Panc1 (cell line): Measurements from ENCODE around the gene RIF1. TPM values are rescaled to one million over a fixed set of nuclear protein-coding genes. Genes with fewer than 3 reads are reported as not detected.

Experiments used
- ATAC-seq: fragments of 200-7000 bp; cut with Tn5 transposase; 2 replicates; pipeline ENCODE4 v1.9.1; 2020; ENCODE audit warnings: mild to moderate bottlenecking, moderate library complexity
- BruUV-seq: library from RNA; stranded (reverse); fragments of 400-500 nt; replicated peaks from 2 replicates; lab custom pipeline; 2021; lab: Mats Ljungman, UMichigan
- CTCF ChIA-PET: fragments of 300-600 bp; sonication (Branson Sonifier 250); formaldehyde crosslinking; loops from one replicate; lab custom pipeline; 2022; ENCODE audit warnings: antibody characterized with exemption; lab: Charles Lee
- POLR2A ChIA-PET: fragments of 300-600 bp; sonication (Branson Sonifier 250); formaldehyde crosslinking; loops from one replicate; lab custom pipeline; 2022; ENCODE audit warnings: antibody characterized with exemption; lab: Charles Lee
- DNase-seq: peaks from one replicate; pipeline ENCODE4 v3.0.0-alpha.2; 2010; ENCODE audit warnings: low read depth, low spot score
- H3K27ac ChIP-seq: 2 replicates; pipeline ENCODE4 v1.5.1; 2011; ENCODE audit warnings: mild to moderate bottlenecking, low read length, inconsistent platforms
- H3K27me3 ChIP-seq: fragments of 200-500 bp; sonication (Bioruptor generic); 2 replicates; pipeline ENCODE4 v1.6.0; 2014; ENCODE audit warnings: low read length, inconsistent platforms; ENCODE audit not compliant: control insufficient read depth, insufficient read depth
- H3K36me3 ChIP-seq: fragments of 200-500 bp; sonication (Bioruptor generic); 2 replicates; pipeline ENCODE4 v1.5.1; 2014; ENCODE audit warnings: inconsistent platforms, mild to moderate bottlenecking, low read length, moderate library complexity; ENCODE audit not compliant: control insufficient read depth, insufficient read depth
- H3K4me1 ChIP-seq: 2 replicates; pipeline ENCODE4 v1.5.1; 2011; ENCODE audit warnings: inconsistent platforms, mild to moderate bottlenecking, low read length, moderate library complexity; ENCODE audit not compliant: control insufficient read depth, insufficient read depth
- H3K4me3 ChIP-seq, 2 experiments: 2 replicates each; pipeline ENCODE4 v1.5.1; 2011 to 2012; ENCODE audit warnings: low read depth in 2 of 2, low read length in 2 of 2, mild to moderate bottlenecking in 2 of 2, inconsistent platforms in 1 of 2, moderate library complexity in 1 of 2
- H3K9me3 ChIP-seq: fragments of 200-500 bp; sonication (Bioruptor generic); 2 replicates; pipeline ENCODE4 v1.5.1; 2014; ENCODE audit warnings: low read depth, mild to moderate bottlenecking, inconsistent platforms, low read length, moderate library complexity; ENCODE audit not compliant: control insufficient read depth, insufficient read depth
- POLR2AphosphoS5 ChIP-seq: IDR thresholded peaks from 2 replicates; pipeline ENCODE4 v1.6.1; 2012; ENCODE audit warnings: mild to moderate bottlenecking, low read depth, low read length, moderate library complexity
- SIN3A ChIP-seq: IDR thresholded peaks from 2 replicates; pipeline ENCODE4 v1.6.1; 2012; ENCODE audit warnings: low read depth, mild to moderate bottlenecking, low read length, moderate library complexity, borderline replicate concordance; ENCODE audit not compliant: insufficient read depth
- TCF7L2 ChIP-seq: IDR thresholded peaks from 2 replicates; pipeline ENCODE4 v1.6.1; 2011; ENCODE audit warnings: mild to moderate bottlenecking, low read depth, low read length, inconsistent platforms
- in situ Hi-C: cut with HindIII; loops from 2 replicates; pipeline ENCODE4 v1.10.0; 2016; ENCODE audit warnings: low sequenced_read_pairs, low pct_unique_long_range_greater_than_20kb
- intact Hi-C: fragments of 100-400 bp; cut with micrococcal nuclease; formaldehyde crosslinking; loops from one replicate; pipeline ENCODE4 v1.10.0; 2022; ENCODE audit not compliant: unreplicated experiment
- total RNA-seq: library from RNA; stranded (reverse); gene quantifications from one replicate; pipeline ENCODE4 v1.2.1, GENCODE V29; 2021; ENCODE audit not compliant: unreplicated experiment
- TF ChIP-seq, protein P1 (sequence below): fragments of 450-650 bp; IDR thresholded peaks from 2 replicates; pipeline ENCODE4 v1.5.1; 2017; ENCODE audit warnings: mild to moderate bottlenecking
- TF ChIP-seq, protein P2 (sequence below), 2 experiments: IDR thresholded peaks; 2 replicates each; pipeline ENCODE4 v1.6.1; 2011 to 2012; ENCODE audit warnings: low read depth in 2 of 2, control low read depth in 1 of 2, low read length in 1 of 2, mild to moderate bottlenecking in 1 of 2, moderate library complexity in 1 of 2; ENCODE audit not compliant: insufficient read depth in 1 of 2

The RIF1 gene
- total RNA-seq, 1 experiment from 2014 or later = 57.7 TPM

DNA sequence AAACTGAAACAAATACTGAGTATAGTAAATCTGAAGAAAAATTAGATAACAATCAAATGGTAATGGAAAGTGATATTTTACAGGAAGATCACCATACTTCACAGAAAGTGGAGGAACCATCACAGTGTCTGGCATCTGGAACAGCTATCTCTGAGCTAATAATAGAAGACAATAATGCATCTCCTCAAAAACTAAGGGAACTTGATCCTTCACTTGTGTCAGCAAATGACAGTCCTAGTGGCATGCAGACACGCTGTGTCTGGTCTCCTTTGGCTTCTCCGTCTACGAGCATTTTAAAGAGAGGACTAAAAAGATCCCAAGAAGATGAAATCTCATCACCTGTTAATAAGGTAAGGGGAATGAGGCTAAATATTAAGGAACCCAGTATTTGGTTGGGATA is 56.1 kb downstream of the RIF1 start:
- in situ Hi-C loops (no loop called here), intact Hi-C loops (no loop called here)
- H3K4me3 ChIP-seq = no peak overlapping the region
- no peaks in the 10 kb centered on the region for H3K4me1 ChIP-seq
- H3K9me3 ChIP-seq = no peaks in the 10 kb centered on the region
- DNase-seq (no peak), ATAC-seq (no peak)
- TF ChIP-seq, protein P1, sequence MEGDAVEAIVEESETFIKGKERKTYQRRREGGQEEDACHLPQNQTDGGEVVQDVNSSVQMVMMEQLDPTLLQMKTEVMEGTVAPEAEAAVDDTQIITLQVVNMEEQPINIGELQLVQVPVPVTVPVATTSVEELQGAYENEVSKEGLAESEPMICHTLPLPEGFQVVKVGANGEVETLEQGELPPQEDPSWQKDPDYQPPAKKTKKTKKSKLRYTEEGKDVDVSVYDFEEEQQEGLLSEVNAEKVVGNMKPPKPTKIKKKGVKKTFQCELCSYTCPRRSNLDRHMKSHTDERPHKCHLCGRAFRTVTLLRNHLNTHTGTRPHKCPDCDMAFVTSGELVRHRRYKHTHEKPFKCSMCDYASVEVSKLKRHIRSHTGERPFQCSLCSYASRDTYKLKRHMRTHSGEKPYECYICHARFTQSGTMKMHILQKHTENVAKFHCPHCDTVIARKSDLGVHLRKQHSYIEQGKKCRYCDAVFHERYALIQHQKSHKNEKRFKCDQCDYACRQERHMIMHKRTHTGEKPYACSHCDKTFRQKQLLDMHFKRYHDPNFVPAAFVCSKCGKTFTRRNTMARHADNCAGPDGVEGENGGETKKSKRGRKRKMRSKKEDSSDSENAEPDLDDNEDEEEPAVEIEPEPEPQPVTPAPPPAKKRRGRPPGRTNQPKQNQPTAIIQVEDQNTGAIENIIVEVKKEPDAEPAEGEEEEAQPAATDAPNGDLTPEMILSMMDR = no peak
- TF ChIP-seq, protein P2, sequence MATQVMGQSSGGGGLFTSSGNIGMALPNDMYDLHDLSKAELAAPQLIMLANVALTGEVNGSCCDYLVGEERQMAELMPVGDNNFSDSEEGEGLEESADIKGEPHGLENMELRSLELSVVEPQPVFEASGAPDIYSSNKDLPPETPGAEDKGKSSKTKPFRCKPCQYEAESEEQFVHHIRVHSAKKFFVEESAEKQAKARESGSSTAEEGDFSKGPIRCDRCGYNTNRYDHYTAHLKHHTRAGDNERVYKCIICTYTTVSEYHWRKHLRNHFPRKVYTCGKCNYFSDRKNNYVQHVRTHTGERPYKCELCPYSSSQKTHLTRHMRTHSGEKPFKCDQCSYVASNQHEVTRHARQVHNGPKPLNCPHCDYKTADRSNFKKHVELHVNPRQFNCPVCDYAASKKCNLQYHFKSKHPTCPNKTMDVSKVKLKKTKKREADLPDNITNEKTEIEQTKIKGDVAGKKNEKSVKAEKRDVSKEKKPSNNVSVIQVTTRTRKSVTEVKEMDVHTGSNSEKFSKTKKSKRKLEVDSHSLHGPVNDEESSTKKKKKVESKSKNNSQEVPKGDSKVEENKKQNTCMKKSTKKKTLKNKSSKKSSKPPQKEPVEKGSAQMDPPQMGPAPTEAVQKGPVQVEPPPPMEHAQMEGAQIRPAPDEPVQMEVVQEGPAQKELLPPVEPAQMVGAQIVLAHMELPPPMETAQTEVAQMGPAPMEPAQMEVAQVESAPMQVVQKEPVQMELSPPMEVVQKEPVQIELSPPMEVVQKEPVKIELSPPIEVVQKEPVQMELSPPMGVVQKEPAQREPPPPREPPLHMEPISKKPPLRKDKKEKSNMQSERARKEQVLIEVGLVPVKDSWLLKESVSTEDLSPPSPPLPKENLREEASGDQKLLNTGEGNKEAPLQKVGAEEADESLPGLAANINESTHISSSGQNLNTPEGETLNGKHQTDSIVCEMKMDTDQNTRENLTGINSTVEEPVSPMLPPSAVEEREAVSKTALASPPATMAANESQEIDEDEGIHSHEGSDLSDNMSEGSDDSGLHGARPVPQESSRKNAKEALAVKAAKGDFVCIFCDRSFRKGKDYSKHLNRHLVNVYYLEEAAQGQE (IDR thresholded peaks at IDR 0.05; ENCODE audit: insufficient read depth in 1 of 2, low read depth in 2 of 2, low read length in 1 of 2) = no peak
- TF ChIP-seq TCF7L2 (no peak), POLR2AphosphoS5 (no peak), SIN3A (no peak)
- H3K27ac ChIP-seq = no peak overlapping the region
- POLR2A ChIA-PET = no interaction called here
- no TSS peak for BruUV-seq
- H3K36me3 ChIP-seq = peaks cover 77% of the 10 kb centered on the region
- CTCF ChIA-PET = no interaction called here
- no peaks in the 10 kb centered on the region for H3K27me3 ChIP-seq

GRCh38 chr2:151470556-151470955 is 60.9 kb downstream of the RIF1 start:
- no peaks in the 10 kb centered on the region for H3K4me1 ChIP-seq
- DNase-seq = no peak
- ChIA-PET POLR2A (no interaction called here), CTCF (no interaction called here)
- no peak for TF ChIP-seq POLR2AphosphoS5
- TF ChIP-seq, protein P1 = no peak
- H3K27ac ChIP-seq = no peak overlapping the region
- ATAC-seq = no peak
- no peaks in the 10 kb centered on the region for H3K27me3 ChIP-seq
- intact Hi-C loops (no loop called here), in situ Hi-C loops (no loop called here)
- H3K4me3 ChIP-seq = no peak overlapping the region
- H3K36me3 ChIP-seq = peaks cover 57% of the 10 kb centered on the region
- BruUV-seq = no TSS peak
- H3K9me3 ChIP-seq = no peaks in the 10 kb centered on the region
